ENCODE measurements around the gene PRLR.

- TF ChIP-seq CTCF (IDR thresholded peaks at IDR 0.05) (no peak), POLR2AphosphoS5 (IDR thresholded peaks at IDR 0.05; ENCODE audit: insufficient read depth in 1 of 2, low read depth in 1 of 2) (no peak), POLR2A (IDR thresholded peaks at IDR 0.05) (no peak)
Measured at GRCh38 chr5:35127006-35127405, 103.3 kb downstream of the PRLR start.
